ENCODE data around the gene TCFL5.

TCFL5 gene

GRCh38 chr20:62804021-62804626 lies 57.5 kb downstream of the TCFL5 start:
- H3K27me3 Mint-ChIP-seq (ENCODE audit: low read depth, poor library complexity): peaks cover 11% of the 10 kb centered on the region
- H3K9me3 Mint-ChIP-seq: no peaks in the 10 kb centered on the region

DNA sequence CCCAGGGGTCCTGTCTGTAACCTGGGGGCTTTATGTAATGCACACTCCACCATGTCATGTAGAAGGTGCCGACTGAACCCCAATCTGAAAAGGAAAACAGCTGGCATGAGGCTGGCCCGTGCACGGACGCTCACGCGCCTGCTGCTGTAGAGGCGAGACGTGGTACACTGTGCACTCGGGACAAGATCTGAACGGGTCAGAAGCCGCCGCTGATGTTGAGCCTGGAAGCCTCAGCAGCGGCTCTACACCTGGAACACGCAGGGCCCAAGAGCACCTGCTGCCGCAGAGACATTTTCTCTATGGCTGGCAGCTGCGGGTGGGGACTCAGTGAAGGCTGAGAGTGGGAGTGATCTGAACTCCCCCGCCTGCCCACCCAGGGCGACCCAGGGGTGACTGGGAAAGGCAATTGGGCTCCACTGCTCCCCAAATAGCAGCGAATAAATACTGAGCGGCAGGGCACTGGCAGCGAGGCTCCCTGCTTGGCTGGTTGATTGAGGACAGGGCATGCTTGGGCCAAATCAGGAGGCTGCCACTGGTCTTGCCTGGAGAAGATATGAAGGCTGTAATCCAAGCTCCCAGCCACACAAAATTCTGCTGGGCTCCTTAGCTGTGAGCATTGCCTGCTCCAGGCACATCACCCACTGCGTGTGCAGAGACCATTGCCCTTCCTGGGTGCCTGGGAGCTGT lies 59.5 kb downstream of the TCFL5 start:
- Mint-ChIP-seq H3K36me3 (ENCODE audit: low read depth) (peaks cover 40% of the 10 kb centered on the region), H3K4me1 (peaks cover 47% of the 10 kb centered on the region), H3K4me3 (peak overlapping the region; percentile 17), H3K27ac (no peak overlapping the region), H3K9me3 (no peaks in the 10 kb centered on the region), H3K27me3 (ENCODE audit: low read depth, poor library complexity) (peaks cover 16% of the 10 kb centered on the region)
- no peak for TF ChIP-seq CTCF (IDR thresholded peaks at IDR 0.05)
- no peak for DNase-seq

More at GRCh38 chr20:62804021-62804626, 57.5 kb downstream of the TCFL5 start:
- Mint-ChIP-seq H3K36me3 (ENCODE audit: low read depth) (peaks cover 24% of the 10 kb centered on the region), H3K4me3 (peak overlapping the region; percentile 85), H3K27ac (no peak overlapping the region), H3K4me1 (peaks cover 38% of the 10 kb centered on the region)
- TF ChIP-seq CTCF (IDR thresholded peaks at IDR 0.05): no peak
- DNase-seq: no peak

- peaks cover 16% of the 10 kb centered on the region for H3K27me3 Mint-ChIP-seq (ENCODE audit: low read depth, poor library complexity)
- peaks cover 40% of the 10 kb centered on the region for H3K36me3 Mint-ChIP-seq (ENCODE audit: low read depth)
- TF ChIP-seq CTCF (IDR thresholded peaks at IDR 0.05): no peak
- peaks cover 44% of the 10 kb centered on the region for H3K4me1 Mint-ChIP-seq
- H3K27ac Mint-ChIP-seq: no peak overlapping the region
- DNase-seq: no peak
- no peaks in the 10 kb centered on the region for H3K9me3 Mint-ChIP-seq
- no peak overlapping the region for H3K4me3 Mint-ChIP-seq
Measured at GRCh38 chr20:62801284-62802010, 60.2 kb downstream of the TCFL5 start.

GRCh38 chr20:62800314-62801259 lies 61.0 kb downstream of the TCFL5 start:
- peaks cover 19% of the 10 kb centered on the region for H3K27me3 Mint-ChIP-seq (ENCODE audit: low read depth, poor library complexity)
- no peak overlapping the region for H3K4me3 Mint-ChIP-seq
- no peak for TF ChIP-seq CTCF (IDR thresholded peaks at IDR 0.05)
- H3K4me1 Mint-ChIP-seq: peaks cover 42% of the 10 kb centered on the region
- no peak overlapping the region for H3K27ac Mint-ChIP-seq
- H3K9me3 Mint-ChIP-seq: no peaks in the 10 kb centered on the region
- H3K36me3 Mint-ChIP-seq (ENCODE audit: low read depth): peaks cover 40% of the 10 kb centered on the region
- DNase-seq: no peak

GRCh38 chr20:62799873-62800272 lies 61.7 kb downstream of the TCFL5 start:
- Mint-ChIP-seq H3K4me3 (no peak overlapping the region), H3K36me3 (ENCODE audit: low read depth) (peaks cover 40% of the 10 kb centered on the region), H3K27ac (no peak overlapping the region), H3K27me3 (ENCODE audit: low read depth, poor library complexity) (peaks cover 26% of the 10 kb centered on the region), H3K9me3 (no peaks in the 10 kb centered on the region), H3K4me1 (peaks cover 42% of the 10 kb centered on the region)
- no peak for TF ChIP-seq CTCF (IDR thresholded peaks at IDR 0.05)
- DNase-seq: no peak

Measured in nephron progenitor cell (in vitro differentiated cells).